HepG2 (cell line): Measurements from ENCODE around the gene TPST2. TPM values are rescaled to one million over a fixed set of nuclear protein-coding genes. Genes with fewer than 3 reads are reported as not detected.
A peak's percentile ranks its signal among the peaks of the same experiment; 100 is the strongest.

Experiments used
- ARNT2 ChIP-seq: sonication (generic); formaldehyde crosslinking; IDR thresholded peaks from 2 replicates; pipeline ENCODE4 v1.8.0; 2022; ENCODE audit warnings: mild to moderate bottlenecking, low read depth, missing genetic modification reagents, moderate library complexity
- ASH2L ChIP-seq: fragments of 300-600, 200-600 bp; sonication (generic); IDR thresholded peaks from 2 replicates; pipeline ENCODE4 v1.7.0; 2017; ENCODE audit warnings: low read depth, mild to moderate bottlenecking, moderate library complexity, mixed read lengths, low read length; ENCODE audit not compliant: insufficient read length
- CC2D1A ChIP-seq: sonication (generic); formaldehyde crosslinking; IDR thresholded peaks from 2 replicates; pipeline ENCODE4 v1.8.1; 2023; ENCODE audit warnings: mild to moderate bottlenecking, missing genetic modification reagents
- CREM ChIP-seq, 2 experiments: sonication (generic) in 1 of 2; formaldehyde crosslinking in 1 of 2; IDR thresholded peaks; 2 replicates each; pipeline versions ENCODE4 v1.4.0 to v1.6.1; 2016 to 2020; ENCODE audit warnings: antibody characterized with exemption in 1 of 2, mild to moderate bottlenecking in 1 of 2, missing genetic modification reagents in 1 of 2
- CSRNP1 ChIP-seq: sonication (generic); formaldehyde crosslinking; IDR thresholded peaks from 2 replicates; pipeline ENCODE4 v1.8.1; 2023; ENCODE audit warnings: mild to moderate bottlenecking, missing genetic modification reagents
- FOXA3 ChIP-seq: IDR thresholded peaks from 2 replicates; pipeline ENCODE4 v1.6.1; 2016; ENCODE audit warnings: missing genetic modification reagents, missing compliant biosample characterization
- FOXK1 ChIP-seq: sonication (generic); formaldehyde crosslinking; IDR thresholded peaks from 2 replicates; pipeline ENCODE4 v1.4.0; 2020; ENCODE audit warnings: low read depth, missing genetic modification reagents, borderline replicate concordance
- FUBP1 ChIP-seq: sonication (generic); formaldehyde crosslinking; IDR thresholded peaks from 2 replicates; pipeline ENCODE4 v1.5.1; 2020; ENCODE audit warnings: missing genetic modification reagents, mild to moderate bottlenecking, borderline replicate concordance
- HNF4G ChIP-seq, 2 experiments: sonication (generic) in 1 of 2; formaldehyde crosslinking in 1 of 2; IDR thresholded peaks; 2 replicates each; pipeline versions ENCODE4 v1.4.0 to v1.6.1; 2011 to 2020; ENCODE audit warnings: borderline replicate concordance in 2 of 2, low read depth in 2 of 2, mild to moderate bottlenecking in 2 of 2, low read length in 1 of 2, missing genetic modification reagents in 1 of 2, moderate library complexity in 1 of 2
- KAT7 ChIP-seq: IDR thresholded peaks from 2 replicates; pipeline ENCODE4 v1.6.1; 2018; ENCODE audit warnings: borderline replicate concordance, missing compliant biosample characterization
- LBX2 ChIP-seq: sonication (generic); formaldehyde crosslinking; IDR thresholded peaks from 2 replicates; pipeline ENCODE4 v1.5.0; 2020; ENCODE audit warnings: missing genetic modification reagents, mild to moderate bottlenecking, borderline replicate concordance
- NAIF1 ChIP-seq: sonication (generic); formaldehyde crosslinking; IDR thresholded peaks from 2 replicates; pipeline ENCODE4 v1.5.0; 2020; ENCODE audit warnings: mild to moderate bottlenecking, missing genetic modification reagents, borderline replicate concordance
- SALL1 ChIP-seq: sonication (generic); formaldehyde crosslinking; IDR thresholded peaks from 2 replicates; pipeline ENCODE4 v1.8.0; 2022; ENCODE audit warnings: mild to moderate bottlenecking, missing genetic modification reagents
- SP1 ChIP-seq, 2 experiments: fragments of 450-650 bp in 1 of 2; sonication (generic) in 1 of 2; formaldehyde crosslinking in 1 of 2; IDR thresholded peaks; 2 replicates each; pipeline versions ENCODE4 v1.4.0 to v1.6.1; 2016 to 2020; ENCODE audit warnings: missing genetic modification reagents in 1 of 2
- TBL1XR1 ChIP-seq: fragments of 150-350 bp; IDR thresholded peaks from 2 replicates; pipeline ENCODE4 v1.6.1; 2014; ENCODE audit warnings: borderline replicate concordance, low read length; ENCODE audit not compliant: partially characterized antibody
- ZBTB44 ChIP-seq: sonication (generic); formaldehyde crosslinking; IDR thresholded peaks from 2 replicates; pipeline ENCODE4 v1.4.0; 2020; ENCODE audit warnings: missing genetic modification reagents
- ZNF24 ChIP-seq: fragments of 450-650 bp; IDR thresholded peaks from 2 replicates; pipeline ENCODE4 v1.6.1; 2017; ENCODE audit warnings: antibody characterized with exemption, mild to moderate bottlenecking
- ZNF607 ChIP-seq: sonication (generic); formaldehyde crosslinking; IDR thresholded peaks from 2 replicates; pipeline ENCODE4 v1.5.1; 2020; ENCODE audit warnings: missing genetic modification reagents, mild to moderate bottlenecking, borderline replicate concordance
- ZNF788 ChIP-seq: sonication (generic); formaldehyde crosslinking; IDR thresholded peaks from 2 replicates; pipeline ENCODE4 v1.5.0; 2020; ENCODE audit warnings: mild to moderate bottlenecking, missing genetic modification reagents, borderline replicate concordance
- ZNF800 ChIP-seq: sonication (generic); formaldehyde crosslinking; IDR thresholded peaks from 2 replicates; pipeline ENCODE4 v1.4.0; 2020; ENCODE audit warnings: missing genetic modification reagents
- ZNF816 ChIP-seq: sonication (generic); formaldehyde crosslinking; IDR thresholded peaks from 2 replicates; pipeline ENCODE4 v1.8.0; 2022; ENCODE audit warnings: missing genetic modification reagents, mild to moderate bottlenecking, borderline replicate concordance
- polyA plus RNA-seq, 8 experiments: library from polyadenylated mRNA; depleted of rRNA in 3 of 8; stranded (reverse) in 7 of 8; unstranded in 1 of 8; fragments of >200 nt; fragmentation: Illumina TruSeq in 4 of 8; extraction: Trizol in 4 of 8; gene quantifications; 2 replicates each; pipeline versions ENCODE4 v1.2.1 to v1.2.3, GENCODE V29; 2011 to 2016; ENCODE audit warnings: low read depth in 4 of 8, missing spikeins in 1 of 8, mixed read lengths in 1 of 8; ENCODE audit not compliant: insufficient read depth in 1 of 8
- total RNA-seq, 5 experiments: library from RNA; depleted of rRNA; stranded (reverse); fragments of >200 nt; fragmentation: Illumina TruSeq; extraction: Trizol; gene quantifications; 2 replicates each; pipeline ENCODE4 v1.2.3, GENCODE V29; 2016; ENCODE audit warnings: low read depth in 1 of 5

TPST2 gene
- total and polyA plus RNA-seq, 2 of the 13 experiments (the other 11 are each of a cell fraction or from before 2014, with no cell fraction given) = 15.2 to 23.8 TPM

- TF ChIP-seq CSRNP1 (CRISPR knock-in tag) (no peak), ARNT2 (CRISPR knock-in tag) (no peak), ZBTB44 (no peak), CC2D1A (no peak), KAT7 (no peak), TBL1XR1 (no peak), SP1 (IDR thresholded peaks at IDR 0.05) (no peak), SP1 (CRISPR knock-in tag; IDR thresholded peaks at IDR 0.05) (no peak), ZNF24 (no peak), FOXK1 (CRISPR knock-in tag) (no peak), ZNF607 (CRISPR knock-in tag) (no peak), ASH2L (no peak), CREM (IDR thresholded peaks at IDR 0.05) (peak; percentile 38; the same call in 1 of the 2 replicates), CREM (CRISPR knock-in tag; IDR thresholded peaks at IDR 0.05) (no peak), ZNF816 (CRISPR knock-in tag) (no peak), SALL1 (peak; percentile 33; the same call in 1 of the 2 replicates), ZNF788 (CRISPR knock-in tag) (no peak), FUBP1 (CRISPR knock-in tag) (no peak), FOXA3 (CRISPR knock-in tag) (peak; percentile 75; the same call in 1 of the 2 replicates), HNF4G (IDR thresholded peaks at IDR 0.05; ENCODE audit: borderline replicate concordance, low read depth, low read length) (no peak), HNF4G (CRISPR knock-in tag; IDR thresholded peaks at IDR 0.05; ENCODE audit: borderline replicate concordance, low read depth) (peak; percentile 52; the same call in 1 of the 2 replicates), LBX2 (CRISPR knock-in tag) (no peak), NAIF1 (CRISPR knock-in tag) (no peak), ZNF800 (CRISPR knock-in tag) (no peak)
Measured at GRCh38 chr22:26489447-26490036, 100.4 kb downstream of the TPST2 start (continued).
